Renal pelvis (tissue), 4 donors: ENCODE results near the gene GALNT18. TPM values are rescaled to one million over a fixed set of nuclear protein-coding genes. Genes with fewer than 3 reads are reported as not detected.

Source experiments
- DNase-seq: peaks from one replicate; pipeline ENCODE4 v3.0.0-alpha.2; 2013
- polyA plus RNA-seq, 3 donors: library from polyadenylated mRNA; unstranded; fragments of 120-200 nt; gene quantifications; one replicate each; pipeline ENCODE4 v1.2.1, GENCODE V29; 2013; ENCODE audit not compliant: insufficient read length in 3 of 3

The GALNT18 gene
- polyA plus RNA-seq, 3 donors, result 25.4 to 28.1 (median 26.4) TPM

- no peak for DNase-seq
Observed at GRCh38 chr11:11570823-11571222, 51.0 kb downstream of the GALNT18 start.

GRCh38 chr11:11569936-11570491 is 51.8 kb downstream of the GALNT18 start:
- DNase-seq, result no peak

- no peak for DNase-seq
Observed at GRCh38 chr11:11568651-11569229, 53.1 kb downstream of the GALNT18 start.

GRCh38 chr11:11567936-11568650 is 53.7 kb downstream of the GALNT18 start:
- DNase-seq, result no peak

- DNase-seq, result no peak
Observed at GRCh38 chr11:11565636-11566035, 56.2 kb downstream of the GALNT18 start.

- DNase-seq, result no peak
Observed at GRCh38 chr11:11563200-11563975, 58.4 kb downstream of the GALNT18 start.

GRCh38 chr11:11561991-11562390 is 59.8 kb downstream of the GALNT18 start:
- DNase-seq, result no peak

- DNase-seq, result no peak
Observed at GRCh38 chr11:11558826-11559225, 63.0 kb downstream of the GALNT18 start.

GRCh38 chr11:11558396-11558795 is 63.4 kb downstream of the GALNT18 start:
- no peak for DNase-seq

- peak; percentile 83 for DNase-seq
Observed at GRCh38 chr11:11555208-11555607, 66.6 kb downstream of the GALNT18 start.

GRCh38 chr11:11553573-11553972 is 68.2 kb downstream of the GALNT18 start:
- no peak for DNase-seq

GRCh38 chr11:11552529-11553087 is 69.2 kb downstream of the GALNT18 start:
- DNase-seq, result no peak

GRCh38 chr11:11550534-11550933 is 71.3 kb downstream of the GALNT18 start:
- no peak for DNase-seq

GRCh38 chr11:11545285-11546275 is 76.2 kb downstream of the GALNT18 start:
- no peak for DNase-seq

- DNase-seq, result no peak
Observed at GRCh38 chr11:11543656-11544055, 78.1 kb downstream of the GALNT18 start.

- DNase-seq, result no peak
Observed at GRCh38 chr11:11540157-11540556, 81.6 kb downstream of the GALNT18 start.

GRCh38 chr11:11538277-11538960 is 83.4 kb downstream of the GALNT18 start:
- no peak for DNase-seq

GRCh38 chr11:11537871-11538270 is 83.9 kb downstream of the GALNT18 start:
- no peak for DNase-seq

- no peak for DNase-seq
Observed at GRCh38 chr11:11537372-11537771, 84.4 kb downstream of the GALNT18 start.

- DNase-seq, result no peak
Observed at GRCh38 chr11:11536650-11537049, 85.2 kb downstream of the GALNT18 start.
